Osteoblast (primary cell): Measurements from ENCODE around the gene TNFAIP8L1. TPM values are rescaled to one million over a fixed set of nuclear protein-coding genes. Genes with fewer than 3 reads are reported as not detected.
A peak's percentile ranks its signal among the peaks of the same experiment; 100 is the strongest.

Experiments used
- DNase-seq: peaks from one replicate; pipeline ENCODE4 v3.0.0; 2011; ENCODE audit warnings: low spot score, mixed read lengths; ENCODE audit not compliant: insufficient read length; ENCODE audit errors: missing footprints
- H2AFZ ChIP-seq: 2 replicates; pipeline ENCODE4 v1.6.0; 2011; ENCODE audit warnings: mild to moderate bottlenecking, low read length
- H3K27ac ChIP-seq: 2 replicates; pipeline ENCODE4 v1.5.1; 2011; ENCODE audit warnings: mild to moderate bottlenecking, low read depth, low read length, moderate library complexity
- H3K27me3 ChIP-seq: 2 replicates; pipeline ENCODE4 v1.6.0; 2012; ENCODE audit warnings: mild to moderate bottlenecking, control low read depth, inconsistent platforms, low read length, moderate library complexity; ENCODE audit not compliant: insufficient read depth
- H3K36me3 ChIP-seq: 2 replicates; pipeline ENCODE4 v1.5.1; 2011; ENCODE audit warnings: mild to moderate bottlenecking, low read length, control low read depth, moderate library complexity; ENCODE audit not compliant: insufficient read depth
- H3K4me1 ChIP-seq: 2 replicates; pipeline ENCODE4 v1.5.1; 2011; ENCODE audit warnings: mild to moderate bottlenecking, low read length, control low read depth, moderate library complexity; ENCODE audit not compliant: insufficient read depth
- H3K4me2 ChIP-seq: 2 replicates; pipeline ENCODE4 v1.6.0; 2011; ENCODE audit warnings: mild to moderate bottlenecking, low read length; ENCODE audit not compliant: insufficient read depth
- H3K4me3 ChIP-seq: fragments of 200-600 bp; sonication (generic); 3 replicates; pipeline ENCODE4 v1.5.1; 2012; ENCODE audit warnings: mild to moderate bottlenecking, low read length, inconsistent platforms; ENCODE audit not compliant: insufficient read depth
- H3K79me2 ChIP-seq: 2 replicates; pipeline ENCODE4 v1.6.0; 2012; ENCODE audit warnings: mild to moderate bottlenecking, low read length, control low read depth, inconsistent platforms; ENCODE audit not compliant: insufficient read depth
- H3K9me3 ChIP-seq: 2 replicates; pipeline ENCODE4 v1.5.1; 2011; ENCODE audit warnings: low read depth, low read length, control low read depth
- H4K20me1 ChIP-seq: 2 replicates; pipeline ENCODE4 v1.6.0; 2012; ENCODE audit warnings: mild to moderate bottlenecking, low read length, control low read depth; ENCODE audit not compliant: insufficient read depth
- CTCF ChIP-seq: IDR thresholded peaks from 2 replicates; pipeline ENCODE4 v1.5.1; 2011; ENCODE audit warnings: mild to moderate bottlenecking, low read depth, low read length, moderate library complexity; ENCODE audit errors: extremely low read depth
- total RNA-seq: library from RNA; depleted of rRNA; stranded (reverse); fragments of >200 nt; gene quantifications from 2 replicates; pipeline ENCODE4 v1.2.3, GENCODE V29; 2012

Gene TNFAIP8L1
- total RNA-seq, 1 donor, result 1.8 TPM

DNA sequence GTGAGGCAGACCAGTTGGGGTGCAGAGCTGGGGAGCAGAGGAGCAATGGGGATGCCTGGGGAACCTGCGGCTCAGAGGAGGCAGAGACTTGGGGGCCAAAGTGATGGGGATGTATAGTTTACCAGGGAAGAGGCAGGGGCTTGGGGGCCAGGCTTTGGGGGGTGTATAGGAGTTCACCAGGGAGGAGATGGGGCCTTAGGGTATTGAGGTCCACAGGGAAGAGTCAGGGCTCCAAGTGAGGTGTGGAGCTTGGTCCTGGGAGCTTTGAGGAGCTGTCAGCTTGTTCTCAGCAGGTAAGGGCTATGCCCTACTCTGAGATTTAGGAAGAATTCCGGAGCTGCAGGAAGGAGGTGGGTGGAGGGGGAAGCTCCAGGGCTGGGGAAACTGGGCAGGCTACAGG lies 10.8 kb downstream of the TNFAIP8L1 start:
- Histone ChIP-seq H2AFZ (no peak overlapping the region), H3K27me3 (no peaks in the 10 kb centered on the region), H3K4me1 (peaks cover 6% of the 10 kb centered on the region), H4K20me1 (peaks cover 3% of the 10 kb centered on the region), H3K4me3 (no peak overlapping the region), H3K36me3 (peaks cover 2% of the 10 kb centered on the region), H3K4me2 (no peak overlapping the region), H3K9me3 (no peaks in the 10 kb centered on the region), H3K27ac (no peak overlapping the region), H3K79me2 (no peaks in the 10 kb centered on the region)
- DNase-seq, result peak; percentile 80
- no peak for TF ChIP-seq CTCF

GRCh38 chr19:4652075-4652474 lies 12.8 kb downstream of the TNFAIP8L1 start:
- Histone ChIP-seq H3K9me3 (no peaks in the 10 kb centered on the region), H3K4me2 (no peak overlapping the region), H3K27me3 (no peaks in the 10 kb centered on the region), H3K79me2 (no peaks in the 10 kb centered on the region), H3K4me3 (no peak overlapping the region), H3K4me1 (peaks cover 6% of the 10 kb centered on the region), H3K27ac (no peak overlapping the region), H3K36me3 (peaks cover 11% of the 10 kb centered on the region), H2AFZ (no peak overlapping the region), H4K20me1 (peaks cover 3% of the 10 kb centered on the region)
- DNase-seq, result peak; percentile 46
- TF ChIP-seq CTCF, result no peak

DNA sequence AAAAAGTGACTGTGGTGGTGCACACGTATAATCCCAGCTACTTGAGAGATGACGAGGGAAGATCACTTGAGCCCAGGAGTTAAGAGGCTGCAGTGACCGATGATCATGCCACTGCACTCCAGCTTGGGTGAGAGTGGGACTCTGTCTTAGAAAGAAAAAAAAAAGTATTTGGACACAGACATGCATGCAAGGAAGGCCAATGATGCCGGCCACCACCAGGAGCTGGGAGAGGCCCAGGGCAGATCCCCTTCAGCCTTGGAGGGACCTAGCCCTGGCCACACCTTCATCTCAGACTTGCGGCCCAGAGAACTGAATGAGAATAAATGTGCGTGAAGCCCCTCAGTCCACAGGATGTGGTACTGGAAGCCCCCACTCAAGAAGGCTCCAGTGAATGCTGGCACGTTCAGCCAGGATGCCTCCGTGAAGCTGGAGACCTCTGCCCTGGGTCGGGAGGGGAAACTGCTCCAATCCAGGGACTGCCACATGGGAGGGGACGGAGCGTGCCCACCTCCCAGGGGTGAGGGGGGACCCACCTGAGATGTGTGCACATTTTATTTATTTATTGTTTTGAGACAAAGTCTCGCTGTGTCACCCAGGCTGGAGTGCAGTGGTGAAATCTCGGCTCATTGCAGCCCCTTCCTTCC lies 14.6 kb downstream of the TNFAIP8L1 start:
- TF ChIP-seq CTCF, result no peak
- H3K27ac ChIP-seq, result no peak overlapping the region
- H4K20me1 ChIP-seq, result no peaks in the 10 kb centered on the region
- peak; percentile 68 for DNase-seq
- H3K4me2 ChIP-seq, result no peak overlapping the region
- H3K4me3 ChIP-seq, result no peak overlapping the region
- no peaks in the 10 kb centered on the region for H3K79me2 ChIP-seq
- no peaks in the 10 kb centered on the region for H3K4me1 ChIP-seq
- peaks cover 4% of the 10 kb centered on the region for H3K9me3 ChIP-seq
- no peak overlapping the region for H2AFZ ChIP-seq
- H3K27me3 ChIP-seq, result no peaks in the 10 kb centered on the region
- H3K36me3 ChIP-seq, result peaks cover 30% of the 10 kb centered on the region

GRCh38 chr19:4654437-4655361 lies 15.4 kb downstream of the TNFAIP8L1 start:
- Histone ChIP-seq H4K20me1 (no peaks in the 10 kb centered on the region), H3K79me2 (no peaks in the 10 kb centered on the region), H3K27ac (no peak overlapping the region), H3K4me2 (no peak overlapping the region), H3K4me1 (no peaks in the 10 kb centered on the region), H3K27me3 (no peaks in the 10 kb centered on the region), H2AFZ (no peak overlapping the region), H3K9me3 (peaks cover 4% of the 10 kb centered on the region), H3K4me3 (no peak overlapping the region), H3K36me3 (peaks cover 37% of the 10 kb centered on the region)
- no peak for TF ChIP-seq CTCF
- DNase-seq, result peak; percentile 19
